K562 (cell line): ENCODE data around the gene ATF3. TPM values are rescaled to one million over a fixed set of nuclear protein-coding genes. Genes with fewer than 3 reads are reported as not detected.

Experiments used
- BHLHE40 ChIP-seq: IDR thresholded peaks from 2 replicates; pipeline ENCODE4 v1.6.1; 2011; ENCODE audit warnings: low read length, improper control_type of control experiment
- COPS2 ChIP-seq: fragments of 450-650 bp; conservative IDR thresholded peaks from 2 replicates; pipeline ENCODE4 v1.6.1; 2016; ENCODE audit warnings: mild to moderate bottlenecking, moderate library complexity
- ESRRA ChIP-seq: fragments of 450-650 bp; IDR thresholded peaks from 2 replicates; pipeline ENCODE4 v1.6.1; 2014; ENCODE audit warnings: low read depth, mild to moderate bottlenecking, moderate library complexity, borderline replicate concordance
- FOSL1 ChIP-seq: fragments of 200-800 bp; sonication (Bioruptor generic); conservative IDR thresholded peaks from 2 replicates; pipeline ENCODE4 v1.6.1; 2016; ENCODE audit warnings: missing genetic modification characterization, missing compliant biosample characterization
- ILK ChIP-seq: fragments of 450-650 bp; IDR thresholded peaks from 2 replicates; pipeline ENCODE4 v1.6.1; 2016; ENCODE audit warnings: missing genetic modification characterization, low read depth, mild to moderate bottlenecking, missing compliant biosample characterization, moderate library complexity, borderline replicate concordance
- KLF6 ChIP-seq: fragments of 250-450 bp; sonication (Bioruptor Pico); IDR thresholded peaks from 2 replicates; pipeline ENCODE4 v1.4.0; 2020; ENCODE audit warnings: mild to moderate bottlenecking, moderate library complexity, borderline replicate concordance
- RAD51 ChIP-seq: fragments of 450-650 bp; IDR thresholded peaks from 2 replicates; pipeline ENCODE4 v1.7.1; 2016; ENCODE audit warnings: low read depth, mild to moderate bottlenecking, borderline replicate concordance
- SRSF3 ChIP-seq: fragments of 200-400 bp; formaldehyde crosslinking; IDR thresholded peaks from 2 replicates; pipeline ENCODE4 v1.6.1; 2016; ENCODE audit warnings: mild to moderate bottlenecking, low read length, moderate library complexity; ENCODE audit not compliant: insufficient read depth
- TEAD1 ChIP-seq, 2 experiments: fragments of 450-650 bp in 1 of 2; sonication (generic) in 1 of 2; formaldehyde crosslinking; IDR thresholded peaks; 2 replicates each; pipeline versions ENCODE4 v1.4.0 to v1.8.0; 2020 to 2022; ENCODE audit warnings: mild to moderate bottlenecking in 2 of 2, missing genetic modification reagents in 1 of 2
- ZNF347 ChIP-seq: fragments of 450-650 bp; formaldehyde crosslinking; IDR thresholded peaks from 2 replicates; pipeline ENCODE4 v1.4.0; 2020; ENCODE audit warnings: low read depth, mild to moderate bottlenecking, moderate library complexity
- ZNF561 ChIP-seq: fragments of 450-650 bp; formaldehyde crosslinking; conservative IDR thresholded peaks from 2 replicates; pipeline ENCODE4 v1.4.0; 2020; ENCODE audit warnings: mild to moderate bottlenecking, moderate library complexity
- ZNF717 ChIP-seq: fragments of 250-450 bp; sonication (Bioruptor Pico); IDR thresholded peaks from 2 replicates; pipeline ENCODE4 v1.5.0; 2021
- polyA plus RNA-seq, 8 experiments: library from polyadenylated mRNA; depleted of rRNA in 4 of 8; stranded (reverse) in 5 of 8; unstranded in 3 of 8; fragments of >200 nt; fragmentation: Nextera tagmentation in 2 of 8; fragmentation: Illumina TruSeq in 1 of 8; extraction: Ambion mirVana in 2 of 8; extraction: Trizol in 1 of 8; gene quantifications; 2 replicates each; pipeline versions ENCODE4 v1.2.1 to v1.2.3, GENCODE V29; 2011 to 2014; ENCODE audit warnings: inconsistent platforms in 1 of 8, missing spikeins in 1 of 8
- total RNA-seq, 7 experiments: library from RNA; depleted of rRNA in 6 of 7; stranded (reverse); fragments of >200 nt in 6 of 7; fragmentation: Illumina TruSeq in 2 of 7; extraction: Trizol in 2 of 7; gene quantifications; 2 replicates each; pipeline versions ENCODE4 v1.2.1 to v1.2.3, GENCODE V29; 2011 to 2021; ENCODE audit warnings: low replicate concordance in 1 of 7
- TF ChIP-seq, protein P1 (sequence below), 3 experiments: fragments of 200-800 bp in 1 of 3; fragments of 250-450 bp in 1 of 3; fragments of 450-650 bp in 1 of 3; sonication (Bioruptor Pico) in 1 of 3; sonication (Bioruptor generic) in 1 of 3; formaldehyde crosslinking in 1 of 3; IDR thresholded peaks; 2 replicates each; pipeline versions ENCODE4 v1.6.1 to v1.8.0; 2016 to 2022; ENCODE audit warnings: mild to moderate bottlenecking in 2 of 3, missing genetic modification characterization in 2 of 3, missing compliant biosample characterization in 1 of 3, moderate library complexity in 1 of 3
- TF ChIP-seq, protein P2 (sequence below), 3 experiments: IDR thresholded peaks in 2 of 3; conservative IDR thresholded peaks in 1 of 3; 2 replicates each; pipeline ENCODE4 v1.5.1; 2011 to 2012; ENCODE audit warnings: low read length in 3 of 3, mild to moderate bottlenecking in 3 of 3, control low read depth in 2 of 3, improper control_type of control experiment in 1 of 3, inconsistent platforms in 1 of 3, low read depth in 1 of 3, mixed read lengths in 1 of 3, moderate library complexity in 1 of 3; ENCODE audit not compliant: insufficient read depth in 2 of 3
- TF ChIP-seq, protein P3 (sequence below): fragments of 250-450 bp; sonication (Bioruptor Pico); IDR thresholded peaks from 2 replicates; pipeline ENCODE4 v1.5.0; 2022; ENCODE audit warnings: mild to moderate bottlenecking
- TF ChIP-seq, protein P4 (sequence below), 2 experiments: fragments of 450-650 bp in 1 of 2; IDR thresholded peaks; 2 replicates each; pipeline ENCODE4 v1.6.1; 2011 to 2017; ENCODE audit warnings: low read depth in 2 of 2, antibody characterized with exemption in 1 of 2, borderline replicate concordance in 1 of 2, low read length in 1 of 2, mild to moderate bottlenecking in 1 of 2, mixed read lengths in 1 of 2; ENCODE audit not compliant: control insufficient read depth in 1 of 2

The ATF3 gene
- total and polyA plus RNA-seq, 9 of the 15 experiments (the other 6 are each of a cell fraction or from before 2014, with no cell fraction given), result 3.5 to 28.2 (median 19.8) TPM

DNA sequence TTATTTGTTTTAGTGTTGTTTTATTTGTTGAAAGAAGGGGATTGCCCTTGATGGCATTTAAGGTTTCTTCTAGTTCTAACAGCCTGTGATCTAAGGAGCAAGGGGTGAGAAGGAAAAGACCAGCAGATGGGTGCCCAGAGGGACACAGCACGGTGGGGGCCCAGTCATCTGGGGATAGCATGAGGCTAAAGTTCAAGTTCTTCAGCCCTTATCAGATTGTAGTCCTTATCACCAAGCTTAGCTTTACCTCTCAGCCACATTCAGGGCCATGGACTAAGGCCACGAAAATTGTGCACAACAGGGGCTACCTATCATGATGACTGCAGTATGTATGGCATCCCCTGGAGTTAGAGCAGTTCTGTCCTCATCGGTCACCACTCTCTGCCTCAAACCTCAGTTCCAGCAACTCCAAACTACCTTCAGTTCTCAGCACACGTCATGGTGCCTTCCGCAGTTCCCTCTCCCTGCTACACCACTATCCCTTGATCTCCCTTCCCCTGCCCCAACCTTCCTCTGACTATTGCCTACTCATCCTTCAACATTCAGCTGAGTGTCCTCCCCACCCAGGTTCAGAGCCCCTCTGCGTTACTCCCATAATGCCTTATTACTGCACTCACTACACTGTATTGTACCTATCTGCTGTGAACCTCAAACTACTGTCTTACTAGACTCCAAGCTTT lies 36.4 kb downstream of the ATF3 start (continued):
- TF ChIP-seq ZNF561 (CRISPR knock-in tag) (no peak), FOSL1 (tag) (no peak), ESRRA (no peak), COPS2 (no peak), KLF6 (CRISPR knock-in tag) (no peak), TEAD1 (CRISPR knock-in tag; IDR thresholded peaks at IDR 0.05) (no peak), ZNF347 (CRISPR knock-in tag) (no peak), RAD51 (no peak), ZNF717 (CRISPR knock-in tag) (no peak), BHLHE40 (no peak), SRSF3 (no peak), ILK (tag) (no peak)
- TF ChIP-seq, protein P1, sequence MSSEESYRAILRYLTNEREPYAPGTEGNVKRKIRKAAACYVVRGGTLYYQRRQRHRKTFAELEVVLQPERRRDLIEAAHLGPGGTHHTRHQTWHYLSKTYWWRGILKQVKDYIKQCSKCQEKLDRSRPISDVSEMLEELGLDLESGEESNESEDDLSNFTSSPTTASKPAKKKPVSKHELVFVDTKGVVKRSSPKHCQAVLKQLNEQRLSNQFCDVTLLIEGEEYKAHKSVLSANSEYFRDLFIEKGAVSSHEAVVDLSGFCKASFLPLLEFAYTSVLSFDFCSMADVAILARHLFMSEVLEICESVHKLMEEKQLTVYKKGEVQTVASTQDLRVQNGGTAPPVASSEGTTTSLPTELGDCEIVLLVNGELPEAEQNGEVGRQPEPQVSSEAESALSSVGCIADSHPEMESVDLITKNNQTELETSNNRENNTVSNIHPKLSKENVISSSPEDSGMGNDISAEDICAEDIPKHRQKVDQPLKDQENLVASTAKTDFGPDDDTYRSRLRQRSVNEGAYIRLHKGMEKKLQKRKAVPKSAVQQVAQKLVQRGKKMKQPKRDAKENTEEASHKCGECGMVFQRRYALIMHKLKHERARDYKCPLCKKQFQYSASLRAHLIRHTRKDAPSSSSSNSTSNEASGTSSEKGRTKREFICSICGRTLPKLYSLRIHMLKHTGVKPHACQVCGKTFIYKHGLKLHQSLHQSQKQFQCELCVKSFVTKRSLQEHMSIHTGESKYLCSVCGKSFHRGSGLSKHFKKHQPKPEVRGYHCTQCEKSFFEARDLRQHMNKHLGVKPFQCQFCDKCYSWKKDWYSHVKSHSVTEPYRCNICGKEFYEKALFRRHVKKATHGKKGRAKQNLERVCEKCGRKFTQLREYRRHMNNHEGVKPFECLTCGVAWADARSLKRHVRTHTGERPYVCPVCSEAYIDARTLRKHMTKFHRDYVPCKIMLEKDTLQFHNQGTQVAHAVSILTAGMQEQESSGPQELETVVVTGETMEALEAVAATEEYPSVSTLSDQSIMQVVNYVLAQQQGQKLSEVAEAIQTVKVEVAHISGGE (CRISPR knock-in tag; IDR thresholded peaks at IDR 0.05), result no peak
- TF ChIP-seq, protein P2, sequence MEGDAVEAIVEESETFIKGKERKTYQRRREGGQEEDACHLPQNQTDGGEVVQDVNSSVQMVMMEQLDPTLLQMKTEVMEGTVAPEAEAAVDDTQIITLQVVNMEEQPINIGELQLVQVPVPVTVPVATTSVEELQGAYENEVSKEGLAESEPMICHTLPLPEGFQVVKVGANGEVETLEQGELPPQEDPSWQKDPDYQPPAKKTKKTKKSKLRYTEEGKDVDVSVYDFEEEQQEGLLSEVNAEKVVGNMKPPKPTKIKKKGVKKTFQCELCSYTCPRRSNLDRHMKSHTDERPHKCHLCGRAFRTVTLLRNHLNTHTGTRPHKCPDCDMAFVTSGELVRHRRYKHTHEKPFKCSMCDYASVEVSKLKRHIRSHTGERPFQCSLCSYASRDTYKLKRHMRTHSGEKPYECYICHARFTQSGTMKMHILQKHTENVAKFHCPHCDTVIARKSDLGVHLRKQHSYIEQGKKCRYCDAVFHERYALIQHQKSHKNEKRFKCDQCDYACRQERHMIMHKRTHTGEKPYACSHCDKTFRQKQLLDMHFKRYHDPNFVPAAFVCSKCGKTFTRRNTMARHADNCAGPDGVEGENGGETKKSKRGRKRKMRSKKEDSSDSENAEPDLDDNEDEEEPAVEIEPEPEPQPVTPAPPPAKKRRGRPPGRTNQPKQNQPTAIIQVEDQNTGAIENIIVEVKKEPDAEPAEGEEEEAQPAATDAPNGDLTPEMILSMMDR (IDR thresholded peaks at IDR 0.05 in 2 of 3, conservative IDR thresholded peaks at IDR 0.05 in 1 of 3; ENCODE audit: insufficient read depth in 2 of 3, low read depth in 1 of 3, low read length in 3 of 3), result no peak
- TF ChIP-seq, protein P3, sequence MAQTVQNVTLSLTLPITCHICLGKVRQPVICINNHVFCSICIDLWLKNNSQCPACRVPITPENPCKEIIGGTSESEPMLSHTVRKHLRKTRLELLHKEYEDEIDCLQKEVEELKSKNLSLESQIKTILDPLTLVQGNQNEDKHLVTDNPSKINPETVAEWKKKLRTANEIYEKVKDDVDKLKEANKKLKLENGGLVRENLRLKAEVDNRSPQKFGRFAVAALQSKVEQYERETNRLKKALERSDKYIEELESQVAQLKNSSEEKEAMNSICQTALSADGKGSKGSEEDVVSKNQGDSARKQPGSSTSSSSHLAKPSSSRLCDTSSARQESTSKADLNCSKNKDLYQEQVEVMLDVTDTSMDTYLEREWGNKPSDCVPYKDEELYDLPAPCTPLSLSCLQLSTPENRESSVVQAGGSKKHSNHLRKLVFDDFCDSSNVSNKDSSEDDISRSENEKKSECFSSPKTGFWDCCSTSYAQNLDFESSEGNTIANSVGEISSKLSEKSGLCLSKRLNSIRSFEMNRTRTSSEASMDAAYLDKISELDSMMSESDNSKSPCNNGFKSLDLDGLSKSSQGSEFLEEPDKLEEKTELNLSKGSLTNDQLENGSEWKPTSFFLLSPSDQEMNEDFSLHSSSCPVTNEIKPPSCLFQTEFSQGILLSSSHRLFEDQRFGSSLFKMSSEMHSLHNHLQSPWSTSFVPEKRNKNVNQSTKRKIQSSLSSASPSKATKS (CRISPR knock-in tag), result no peak
- TF ChIP-seq, protein P4, sequence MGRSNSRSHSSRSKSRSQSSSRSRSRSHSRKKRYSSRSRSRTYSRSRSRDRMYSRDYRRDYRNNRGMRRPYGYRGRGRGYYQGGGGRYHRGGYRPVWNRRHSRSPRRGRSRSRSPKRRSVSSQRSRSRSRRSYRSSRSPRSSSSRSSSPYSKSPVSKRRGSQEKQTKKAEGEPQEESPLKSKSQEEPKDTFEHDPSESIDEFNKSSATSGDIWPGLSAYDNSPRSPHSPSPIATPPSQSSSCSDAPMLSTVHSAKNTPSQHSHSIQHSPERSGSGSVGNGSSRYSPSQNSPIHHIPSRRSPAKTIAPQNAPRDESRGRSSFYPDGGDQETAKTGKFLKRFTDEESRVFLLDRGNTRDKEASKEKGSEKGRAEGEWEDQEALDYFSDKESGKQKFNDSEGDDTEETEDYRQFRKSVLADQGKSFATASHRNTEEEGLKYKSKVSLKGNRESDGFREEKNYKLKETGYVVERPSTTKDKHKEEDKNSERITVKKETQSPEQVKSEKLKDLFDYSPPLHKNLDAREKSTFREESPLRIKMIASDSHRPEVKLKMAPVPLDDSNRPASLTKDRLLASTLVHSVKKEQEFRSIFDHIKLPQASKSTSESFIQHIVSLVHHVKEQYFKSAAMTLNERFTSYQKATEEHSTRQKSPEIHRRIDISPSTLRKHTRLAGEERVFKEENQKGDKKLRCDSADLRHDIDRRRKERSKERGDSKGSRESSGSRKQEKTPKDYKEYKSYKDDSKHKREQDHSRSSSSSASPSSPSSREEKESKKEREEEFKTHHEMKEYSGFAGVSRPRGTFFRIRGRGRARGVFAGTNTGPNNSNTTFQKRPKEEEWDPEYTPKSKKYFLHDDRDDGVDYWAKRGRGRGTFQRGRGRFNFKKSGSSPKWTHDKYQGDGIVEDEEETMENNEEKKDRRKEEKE (IDR thresholded peaks at IDR 0.05; ENCODE audit: borderline replicate concordance in 1 of 2, control insufficient read depth in 1 of 2, low read depth in 2 of 2, low read length in 1 of 2), result no peak
